WTC11 (cell line): Measurements from ENCODE around the gene SDF4.

Experiments
- ATF1 ChIP-seq: sonication (generic); formaldehyde crosslinking; IDR thresholded peaks from 2 replicates; pipeline ENCODE4 v1.8.1; 2023; ENCODE audit warnings: mild to moderate bottlenecking, moderate library complexity, missing genetic modification reagents
- CREM ChIP-seq: sonication (generic); formaldehyde crosslinking; IDR thresholded peaks from 2 replicates; pipeline ENCODE4 v1.8.1; 2022; ENCODE audit warnings: mild to moderate bottlenecking, missing genetic modification reagents, moderate library complexity
- JUN ChIP-seq: sonication (generic); formaldehyde crosslinking; IDR thresholded peaks from 2 replicates; pipeline ENCODE4 v1.8.0; 2023; ENCODE audit warnings: mild to moderate bottlenecking, missing genetic modification reagents
- TCF7 ChIP-seq: sonication (generic); formaldehyde crosslinking; IDR thresholded peaks from 2 replicates; pipeline ENCODE4 v1.8.0; 2022; ENCODE audit warnings: mild to moderate bottlenecking, low read depth, missing genetic modification reagents, moderate library complexity
- TEAD4 ChIP-seq: sonication (generic); formaldehyde crosslinking; IDR thresholded peaks from 2 replicates; pipeline ENCODE4 v1.8.0; 2022; ENCODE audit warnings: mild to moderate bottlenecking, missing genetic modification reagents
- TF ChIP-seq, protein P1 (sequence below): sonication (generic); formaldehyde crosslinking; IDR thresholded peaks from 2 replicates; pipeline ENCODE4 v1.8.0; 2023; ENCODE audit warnings: missing genetic modification reagents
- TF ChIP-seq, protein P2 (sequence below): fragments of 200-600 bp; IDR thresholded peaks from 2 replicates; pipeline ENCODE4 v1.8.0; 2022; ENCODE audit warnings: antibody characterized with exemption
- TF ChIP-seq, protein P3 (sequence below): fragments of 250-450 bp; sonication (Bioruptor Pico); IDR thresholded peaks from 2 replicates; pipeline ENCODE4 v1.9.0; 2021; ENCODE audit warnings: mild to moderate bottlenecking
- TF ChIP-seq, protein P4 (sequence below): sonication (generic); formaldehyde crosslinking; IDR thresholded peaks from 2 replicates; pipeline ENCODE4 v1.8.0; 2022; ENCODE audit warnings: mild to moderate bottlenecking, missing genetic modification reagents
- TF ChIP-seq, protein P5 (sequence below): sonication (generic); formaldehyde crosslinking; IDR thresholded peaks from 2 replicates; pipeline ENCODE4 v1.8.1; 2023; ENCODE audit warnings: mild to moderate bottlenecking, moderate library complexity, missing genetic modification reagents
- TF ChIP-seq, protein P6 (sequence below): sonication (generic); formaldehyde crosslinking; IDR thresholded peaks from 2 replicates; pipeline ENCODE4 v1.8.1; 2022; ENCODE audit warnings: low read depth, missing genetic modification reagents, borderline replicate concordance
- TF ChIP-seq, protein P7 (sequence below): sonication (generic); formaldehyde crosslinking; conservative IDR thresholded peaks from 2 replicates; pipeline ENCODE4 v1.8.1; 2022; ENCODE audit warnings: mild to moderate bottlenecking, missing genetic modification reagents
- TF ChIP-seq, protein P8 (sequence below): sonication (generic); formaldehyde crosslinking; IDR thresholded peaks from 2 replicates; pipeline ENCODE4 v1.8.1; 2023; ENCODE audit warnings: mild to moderate bottlenecking, missing genetic modification reagents

DNA sequence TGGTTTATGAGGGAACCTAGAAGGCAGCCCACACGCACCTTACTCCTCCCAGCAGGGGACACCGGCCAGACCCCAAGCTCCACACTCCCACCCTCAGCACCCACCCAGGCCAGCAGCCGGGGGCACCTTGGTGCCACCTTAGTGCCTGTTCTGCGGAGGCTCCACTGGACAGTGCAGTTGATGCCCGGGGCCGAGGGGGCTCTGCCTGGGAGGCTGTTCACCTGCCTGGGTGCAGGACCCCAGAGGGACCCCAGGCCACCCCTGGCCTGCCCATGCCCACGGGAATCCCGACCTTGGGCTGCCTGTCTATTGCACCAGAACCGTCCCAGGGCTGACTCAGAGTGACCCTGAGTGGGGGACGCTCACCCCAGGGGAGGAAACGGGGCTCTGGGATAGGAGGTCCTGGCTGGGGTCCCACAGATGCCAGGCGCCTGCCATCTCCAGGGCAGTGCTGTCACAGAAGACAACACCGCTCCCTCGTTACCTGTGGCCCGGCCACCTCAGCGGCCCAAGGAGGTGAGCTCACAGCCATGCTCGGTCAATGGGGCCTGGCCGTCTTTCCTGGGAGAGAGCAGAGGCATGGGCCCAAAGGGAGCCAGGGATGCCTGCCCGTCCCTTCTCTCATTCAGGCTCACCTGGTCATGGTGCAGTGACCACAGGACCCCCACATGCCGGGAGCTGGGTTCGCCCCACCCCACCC is 49.1 kb upstream of the SDF4 start:
- TF ChIP-seq ATF1 (CRISPR knock-in tag), result no peak
- TF ChIP-seq, protein P1, sequence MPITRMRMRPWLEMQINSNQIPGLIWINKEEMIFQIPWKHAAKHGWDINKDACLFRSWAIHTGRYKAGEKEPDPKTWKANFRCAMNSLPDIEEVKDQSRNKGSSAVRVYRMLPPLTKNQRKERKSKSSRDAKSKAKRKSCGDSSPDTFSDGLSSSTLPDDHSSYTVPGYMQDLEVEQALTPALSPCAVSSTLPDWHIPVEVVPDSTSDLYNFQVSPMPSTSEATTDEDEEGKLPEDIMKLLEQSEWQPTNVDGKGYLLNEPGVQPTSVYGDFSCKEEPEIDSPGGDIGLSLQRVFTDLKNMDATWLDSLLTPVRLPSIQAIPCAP (CRISPR knock-in tag), result no peak
- TF ChIP-seq, protein P2, sequence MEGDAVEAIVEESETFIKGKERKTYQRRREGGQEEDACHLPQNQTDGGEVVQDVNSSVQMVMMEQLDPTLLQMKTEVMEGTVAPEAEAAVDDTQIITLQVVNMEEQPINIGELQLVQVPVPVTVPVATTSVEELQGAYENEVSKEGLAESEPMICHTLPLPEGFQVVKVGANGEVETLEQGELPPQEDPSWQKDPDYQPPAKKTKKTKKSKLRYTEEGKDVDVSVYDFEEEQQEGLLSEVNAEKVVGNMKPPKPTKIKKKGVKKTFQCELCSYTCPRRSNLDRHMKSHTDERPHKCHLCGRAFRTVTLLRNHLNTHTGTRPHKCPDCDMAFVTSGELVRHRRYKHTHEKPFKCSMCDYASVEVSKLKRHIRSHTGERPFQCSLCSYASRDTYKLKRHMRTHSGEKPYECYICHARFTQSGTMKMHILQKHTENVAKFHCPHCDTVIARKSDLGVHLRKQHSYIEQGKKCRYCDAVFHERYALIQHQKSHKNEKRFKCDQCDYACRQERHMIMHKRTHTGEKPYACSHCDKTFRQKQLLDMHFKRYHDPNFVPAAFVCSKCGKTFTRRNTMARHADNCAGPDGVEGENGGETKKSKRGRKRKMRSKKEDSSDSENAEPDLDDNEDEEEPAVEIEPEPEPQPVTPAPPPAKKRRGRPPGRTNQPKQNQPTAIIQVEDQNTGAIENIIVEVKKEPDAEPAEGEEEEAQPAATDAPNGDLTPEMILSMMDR, result no peak
- no peak for TF ChIP-seq TEAD4 (CRISPR knock-in tag)
- TF ChIP-seq, protein P3, sequence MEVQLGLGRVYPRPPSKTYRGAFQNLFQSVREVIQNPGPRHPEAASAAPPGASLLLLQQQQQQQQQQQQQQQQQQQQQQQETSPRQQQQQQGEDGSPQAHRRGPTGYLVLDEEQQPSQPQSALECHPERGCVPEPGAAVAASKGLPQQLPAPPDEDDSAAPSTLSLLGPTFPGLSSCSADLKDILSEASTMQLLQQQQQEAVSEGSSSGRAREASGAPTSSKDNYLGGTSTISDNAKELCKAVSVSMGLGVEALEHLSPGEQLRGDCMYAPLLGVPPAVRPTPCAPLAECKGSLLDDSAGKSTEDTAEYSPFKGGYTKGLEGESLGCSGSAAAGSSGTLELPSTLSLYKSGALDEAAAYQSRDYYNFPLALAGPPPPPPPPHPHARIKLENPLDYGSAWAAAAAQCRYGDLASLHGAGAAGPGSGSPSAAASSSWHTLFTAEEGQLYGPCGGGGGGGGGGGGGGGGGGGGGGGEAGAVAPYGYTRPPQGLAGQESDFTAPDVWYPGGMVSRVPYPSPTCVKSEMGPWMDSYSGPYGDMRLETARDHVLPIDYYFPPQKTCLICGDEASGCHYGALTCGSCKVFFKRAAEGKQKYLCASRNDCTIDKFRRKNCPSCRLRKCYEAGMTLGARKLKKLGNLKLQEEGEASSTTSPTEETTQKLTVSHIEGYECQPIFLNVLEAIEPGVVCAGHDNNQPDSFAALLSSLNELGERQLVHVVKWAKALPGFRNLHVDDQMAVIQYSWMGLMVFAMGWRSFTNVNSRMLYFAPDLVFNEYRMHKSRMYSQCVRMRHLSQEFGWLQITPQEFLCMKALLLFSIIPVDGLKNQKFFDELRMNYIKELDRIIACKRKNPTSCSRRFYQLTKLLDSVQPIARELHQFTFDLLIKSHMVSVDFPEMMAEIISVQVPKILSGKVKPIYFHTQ (CRISPR knock-in tag), result no peak
- no peak for TF ChIP-seq CREM (CRISPR knock-in tag)
- TF ChIP-seq, protein P4, sequence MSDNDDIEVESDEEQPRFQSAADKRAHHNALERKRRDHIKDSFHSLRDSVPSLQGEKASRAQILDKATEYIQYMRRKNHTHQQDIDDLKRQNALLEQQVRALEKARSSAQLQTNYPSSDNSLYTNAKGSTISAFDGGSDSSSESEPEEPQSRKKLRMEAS (CRISPR knock-in tag), result no peak
- no peak for TF ChIP-seq TCF7 (CRISPR knock-in tag)
- TF ChIP-seq, protein P5, sequence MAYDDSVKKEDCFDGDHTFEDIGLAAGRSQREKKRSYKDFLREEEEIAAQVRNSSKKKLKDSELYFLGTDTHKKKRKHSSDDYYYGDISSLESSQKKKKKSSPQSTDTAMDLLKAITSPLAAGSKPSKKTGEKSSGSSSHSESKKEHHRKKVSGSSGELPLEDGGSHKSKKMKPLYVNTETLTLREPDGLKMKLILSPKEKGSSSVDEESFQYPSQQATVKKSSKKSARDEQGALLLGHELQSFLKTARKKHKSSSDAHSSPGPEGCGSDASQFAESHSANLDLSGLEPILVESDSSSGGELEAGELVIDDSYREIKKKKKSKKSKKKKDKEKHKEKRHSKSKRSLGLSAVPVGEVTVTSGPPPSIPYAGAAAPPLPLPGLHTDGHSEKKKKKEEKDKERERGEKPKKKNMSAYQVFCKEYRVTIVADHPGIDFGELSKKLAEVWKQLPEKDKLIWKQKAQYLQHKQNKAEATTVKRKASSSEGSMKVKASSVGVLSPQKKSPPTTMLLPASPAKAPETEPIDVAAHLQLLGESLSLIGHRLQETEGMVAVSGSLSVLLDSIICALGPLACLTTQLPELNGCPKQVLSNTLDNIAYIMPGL (CRISPR knock-in tag), result no peak
- no peak for TF ChIP-seq JUN (CRISPR knock-in tag)
- TF ChIP-seq, protein P6, sequence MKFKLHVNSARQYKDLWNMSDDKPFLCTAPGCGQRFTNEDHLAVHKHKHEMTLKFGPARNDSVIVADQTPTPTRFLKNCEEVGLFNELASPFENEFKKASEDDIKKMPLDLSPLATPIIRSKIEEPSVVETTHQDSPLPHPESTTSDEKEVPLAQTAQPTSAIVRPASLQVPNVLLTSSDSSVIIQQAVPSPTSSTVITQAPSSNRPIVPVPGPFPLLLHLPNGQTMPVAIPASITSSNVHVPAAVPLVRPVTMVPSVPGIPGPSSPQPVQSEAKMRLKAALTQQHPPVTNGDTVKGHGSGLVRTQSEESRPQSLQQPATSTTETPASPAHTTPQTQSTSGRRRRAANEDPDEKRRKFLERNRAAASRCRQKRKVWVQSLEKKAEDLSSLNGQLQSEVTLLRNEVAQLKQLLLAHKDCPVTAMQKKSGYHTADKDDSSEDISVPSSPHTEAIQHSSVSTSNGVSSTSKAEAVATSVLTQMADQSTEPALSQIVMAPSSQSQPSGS, result no peak
- TF ChIP-seq, protein P7, sequence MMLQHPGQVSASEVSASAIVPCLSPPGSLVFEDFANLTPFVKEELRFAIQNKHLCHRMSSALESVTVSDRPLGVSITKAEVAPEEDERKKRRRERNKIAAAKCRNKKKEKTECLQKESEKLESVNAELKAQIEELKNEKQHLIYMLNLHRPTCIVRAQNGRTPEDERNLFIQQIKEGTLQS (CRISPR knock-in tag), result no peak
- TF ChIP-seq, protein P8, sequence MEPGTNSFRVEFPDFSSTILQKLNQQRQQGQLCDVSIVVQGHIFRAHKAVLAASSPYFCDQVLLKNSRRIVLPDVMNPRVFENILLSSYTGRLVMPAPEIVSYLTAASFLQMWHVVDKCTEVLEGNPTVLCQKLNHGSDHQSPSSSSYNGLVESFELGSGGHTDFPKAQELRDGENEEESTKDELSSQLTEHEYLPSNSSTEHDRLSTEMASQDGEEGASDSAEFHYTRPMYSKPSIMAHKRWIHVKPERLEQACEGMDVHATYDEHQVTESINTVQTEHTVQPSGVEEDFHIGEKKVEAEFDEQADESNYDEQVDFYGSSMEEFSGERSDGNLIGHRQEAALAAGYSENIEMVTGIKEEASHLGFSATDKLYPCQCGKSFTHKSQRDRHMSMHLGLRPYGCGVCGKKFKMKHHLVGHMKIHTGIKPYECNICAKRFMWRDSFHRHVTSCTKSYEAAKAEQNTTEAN (CRISPR knock-in tag), result no peak
